ENCODE data around the gene ANKRD13D.
A peak's percentile ranks its signal among the peaks of the same experiment; 100 is the strongest.

The ANKRD13D gene

DNA sequence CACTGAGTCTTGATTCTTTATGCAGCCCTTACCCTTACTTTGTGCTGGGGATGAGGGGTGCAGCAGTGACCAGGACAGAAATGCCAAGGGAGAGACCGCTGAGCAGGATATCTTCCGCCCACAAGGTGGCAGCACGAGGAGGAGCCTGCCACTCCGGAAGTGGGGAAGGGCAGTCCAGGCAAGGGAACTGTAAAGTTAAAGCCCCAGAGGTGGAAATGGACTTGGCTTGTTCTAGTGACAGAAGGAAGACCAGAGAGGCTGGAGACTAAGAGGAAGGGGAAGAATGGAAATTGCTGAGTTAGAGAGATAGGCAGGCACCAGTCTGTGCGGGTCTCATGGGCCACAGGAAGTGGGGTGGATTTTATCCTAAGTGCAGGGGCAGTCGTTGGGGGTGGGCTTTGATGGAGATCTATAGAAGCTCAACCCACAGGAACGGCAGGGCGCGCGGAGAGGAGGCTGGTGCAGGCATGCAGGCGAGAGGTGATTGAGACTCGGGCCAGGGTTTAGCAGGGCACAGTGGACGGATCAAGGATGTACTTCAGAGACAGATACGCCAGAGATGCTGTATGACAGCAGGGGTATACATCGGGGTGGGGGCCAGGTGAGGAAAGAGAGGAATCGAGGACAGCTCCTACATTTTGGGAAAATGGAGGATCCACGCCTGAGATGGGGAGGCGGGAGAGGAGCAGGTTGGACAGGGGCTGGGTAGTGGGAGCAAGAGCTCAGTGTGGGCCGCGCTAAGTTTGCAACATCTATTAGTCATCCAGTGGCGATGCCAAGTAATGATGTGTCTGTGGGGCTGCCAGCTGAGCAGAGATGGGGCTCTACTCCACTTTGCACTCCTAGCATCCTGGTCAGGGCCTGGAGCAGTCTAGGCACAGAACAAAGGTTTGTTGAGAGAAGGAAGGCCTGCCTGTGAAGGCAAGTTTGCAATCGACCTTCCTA is 26.1 kb upstream of the ANKRD13D start:
- peak; percentile 85 for DNase-seq

DNA sequence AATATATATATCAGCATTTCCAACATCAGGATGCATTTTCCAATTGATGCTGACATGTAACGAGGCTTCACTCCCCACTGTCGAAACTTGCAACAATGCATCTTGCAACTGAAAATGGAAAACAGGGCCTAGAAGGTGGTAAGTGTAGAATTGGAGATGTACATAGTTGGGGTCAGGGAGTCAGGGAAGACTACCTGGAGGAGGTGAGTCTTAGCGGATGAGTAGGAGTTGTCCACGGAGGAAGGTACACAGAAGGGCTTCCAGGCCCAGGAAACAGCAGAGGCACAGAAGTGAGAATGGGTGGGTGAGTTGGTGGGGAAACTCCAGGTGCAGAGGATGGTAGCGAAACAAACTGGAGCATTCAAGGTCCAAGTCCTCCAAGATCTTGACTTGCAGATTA is 24.8 kb upstream of the ANKRD13D start:
- no peak for DNase-seq

DNA sequence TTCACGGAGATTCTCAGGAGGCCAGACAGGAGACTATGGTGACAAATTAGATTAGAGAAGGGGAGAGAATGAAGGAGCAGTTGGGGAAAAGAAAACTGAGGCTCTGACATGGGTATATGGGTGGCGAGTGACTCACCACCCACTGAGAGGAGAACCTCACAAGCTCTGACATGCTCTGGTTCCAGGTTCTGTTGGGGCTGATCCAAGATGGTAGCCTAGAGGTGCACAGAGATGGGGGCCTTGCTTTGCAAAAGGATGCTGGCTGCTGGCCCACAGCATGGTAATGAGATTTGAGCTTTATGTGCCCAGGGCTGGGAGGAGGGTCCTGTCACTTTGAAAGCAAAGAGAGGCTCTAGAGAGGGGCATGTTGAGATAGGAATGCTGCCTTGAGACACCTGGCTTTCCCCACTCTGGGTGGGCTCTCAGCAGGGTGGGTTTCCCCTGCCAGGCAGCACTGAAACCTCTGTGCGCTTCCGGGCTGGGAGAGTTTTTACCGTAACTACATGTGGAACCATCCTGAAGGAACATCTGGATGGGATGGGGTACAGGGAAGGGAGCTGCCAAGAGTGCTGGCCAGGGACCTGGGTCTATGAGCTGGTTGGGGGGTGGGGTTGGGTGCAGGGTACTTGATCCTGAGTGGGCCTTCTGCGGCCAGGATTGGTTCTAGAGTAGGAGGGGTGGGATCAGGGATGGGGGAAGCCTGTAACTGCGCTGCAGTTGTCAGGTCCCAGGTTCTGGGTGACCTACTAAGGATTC is 24.0 kb upstream of the ANKRD13D start:
- DNase-seq, result peak; percentile 53

DNA sequence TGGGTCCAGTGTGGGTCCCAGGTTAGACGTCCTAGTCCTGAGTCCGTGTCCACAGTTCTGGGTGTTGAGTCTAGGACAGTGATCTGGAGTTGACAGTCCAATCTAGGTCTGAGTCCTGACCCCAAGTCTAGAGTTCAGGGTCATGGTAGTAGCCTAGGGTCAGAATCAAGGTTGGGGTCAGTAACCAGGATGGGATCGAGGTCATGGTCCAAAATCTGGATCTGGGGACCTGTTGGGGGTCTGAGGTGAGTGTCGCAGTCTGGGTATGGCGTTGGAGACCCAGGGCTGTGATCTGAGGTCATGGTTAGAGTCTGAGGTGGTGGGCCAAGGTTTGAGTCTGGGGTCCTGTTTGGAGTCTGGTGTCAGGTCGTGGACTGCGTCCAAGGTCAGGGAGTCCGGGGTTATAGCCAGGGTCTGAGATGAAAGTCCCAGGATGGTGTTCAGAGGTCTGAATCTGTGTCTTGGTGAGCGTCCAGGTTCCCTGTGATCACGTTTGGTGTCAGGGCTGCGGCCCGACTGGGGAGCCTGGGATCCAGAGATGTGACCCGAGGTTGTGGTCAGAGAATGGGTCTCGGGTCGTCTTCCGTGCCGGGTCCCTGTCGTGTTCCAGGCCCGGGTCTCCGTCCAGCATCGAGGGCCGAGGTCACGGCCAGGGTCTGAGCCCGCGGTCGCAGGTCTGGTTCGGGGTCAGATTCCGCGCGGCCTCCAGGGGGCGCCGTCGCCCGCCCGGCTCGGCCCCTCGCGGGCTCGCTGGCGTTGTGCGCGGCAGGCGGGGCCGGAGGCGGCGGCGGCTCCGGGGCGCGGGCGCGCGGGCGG is 23.3 kb upstream of the ANKRD13D start:
- DNase-seq, result peak; percentile 81

DNA sequence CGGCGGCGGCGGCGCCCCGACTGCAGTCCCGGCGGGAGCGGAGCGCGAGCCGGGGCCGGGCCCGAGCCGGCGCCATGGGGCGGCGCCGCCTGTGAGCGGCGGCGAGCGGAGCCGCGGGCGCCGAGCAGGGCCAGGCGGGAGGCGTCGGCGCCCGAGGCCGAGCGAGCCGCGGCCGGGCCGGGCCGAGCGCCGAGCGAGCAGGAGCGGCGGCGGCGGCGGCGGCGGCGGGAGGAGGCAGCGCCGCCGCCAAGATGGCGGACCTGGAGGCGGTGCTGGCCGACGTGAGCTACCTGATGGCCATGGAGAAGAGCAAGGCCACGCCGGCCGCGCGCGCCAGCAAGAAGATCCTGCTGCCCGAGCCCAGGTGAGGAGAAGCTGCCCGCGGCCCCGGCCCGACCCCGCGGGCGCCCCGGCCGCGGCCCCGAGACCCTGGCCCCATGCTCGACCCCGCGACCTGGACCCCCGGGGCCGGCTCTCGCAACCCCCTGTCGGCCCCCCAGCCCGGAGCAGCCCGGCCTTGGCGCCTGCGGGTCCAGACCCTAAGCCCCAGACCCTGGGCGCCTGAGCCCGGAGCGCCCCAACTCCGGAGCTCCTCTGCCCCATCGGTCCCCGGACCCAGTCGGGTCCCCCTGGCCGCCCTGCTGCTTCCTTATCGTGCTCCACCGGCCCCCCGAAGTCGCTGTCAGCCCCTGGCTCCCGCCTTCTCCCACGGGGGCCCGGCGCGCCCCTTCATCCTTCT is 22.5 kb upstream of the ANKRD13D start, which contains the start of gene GRK2:
GRK2 (plus strand) TSS at position 25 of the 739 bp plus-strand sequence; CDS start at position 252, 227 bp downstream.
- DNase-seq, result peak; percentile 63

DNA sequence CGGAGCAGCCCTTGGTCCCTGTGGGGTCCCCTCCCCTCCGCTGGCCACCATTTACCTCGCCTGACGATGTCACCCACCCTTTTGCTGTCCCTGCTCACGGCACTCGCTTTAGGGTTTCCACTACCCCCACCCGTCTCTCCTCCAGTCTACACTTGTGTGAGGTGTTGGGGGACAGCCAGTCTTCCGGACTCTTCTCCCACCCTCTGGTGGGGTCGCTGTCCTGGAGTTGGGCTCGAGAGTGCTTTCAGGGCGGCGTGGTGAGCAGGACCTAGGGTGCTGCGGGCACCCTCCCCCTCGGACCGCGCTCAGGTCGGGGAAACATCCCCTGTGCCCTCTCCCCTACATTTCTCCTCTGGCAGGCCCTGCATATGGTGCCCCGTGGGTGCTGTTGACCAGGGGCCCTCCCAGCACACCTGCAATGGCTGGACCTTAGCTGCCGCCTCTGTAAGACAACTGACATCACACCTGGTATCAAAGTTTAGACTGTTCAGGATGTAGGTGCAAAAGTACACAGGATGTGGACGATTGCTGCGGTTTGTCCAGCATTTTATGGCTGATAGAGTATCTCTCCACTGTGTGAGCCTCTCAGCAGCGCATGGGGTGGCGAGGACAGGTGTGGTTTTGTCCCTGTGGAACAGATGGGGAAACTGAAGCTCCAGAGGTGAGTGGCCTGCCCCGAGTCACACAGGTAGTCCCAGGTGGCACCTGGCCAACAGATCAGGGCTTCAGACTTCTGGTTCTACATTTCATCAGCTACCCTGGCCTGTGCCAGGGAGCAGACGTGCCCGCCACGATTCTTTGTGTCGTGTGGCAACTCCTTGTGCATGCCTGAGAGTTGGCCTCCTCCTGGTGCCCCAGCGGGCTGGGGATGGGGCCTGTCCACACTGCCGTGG is 21.7 kb upstream of the ANKRD13D start:
- DNase-seq, result peak; percentile 45

DNA sequence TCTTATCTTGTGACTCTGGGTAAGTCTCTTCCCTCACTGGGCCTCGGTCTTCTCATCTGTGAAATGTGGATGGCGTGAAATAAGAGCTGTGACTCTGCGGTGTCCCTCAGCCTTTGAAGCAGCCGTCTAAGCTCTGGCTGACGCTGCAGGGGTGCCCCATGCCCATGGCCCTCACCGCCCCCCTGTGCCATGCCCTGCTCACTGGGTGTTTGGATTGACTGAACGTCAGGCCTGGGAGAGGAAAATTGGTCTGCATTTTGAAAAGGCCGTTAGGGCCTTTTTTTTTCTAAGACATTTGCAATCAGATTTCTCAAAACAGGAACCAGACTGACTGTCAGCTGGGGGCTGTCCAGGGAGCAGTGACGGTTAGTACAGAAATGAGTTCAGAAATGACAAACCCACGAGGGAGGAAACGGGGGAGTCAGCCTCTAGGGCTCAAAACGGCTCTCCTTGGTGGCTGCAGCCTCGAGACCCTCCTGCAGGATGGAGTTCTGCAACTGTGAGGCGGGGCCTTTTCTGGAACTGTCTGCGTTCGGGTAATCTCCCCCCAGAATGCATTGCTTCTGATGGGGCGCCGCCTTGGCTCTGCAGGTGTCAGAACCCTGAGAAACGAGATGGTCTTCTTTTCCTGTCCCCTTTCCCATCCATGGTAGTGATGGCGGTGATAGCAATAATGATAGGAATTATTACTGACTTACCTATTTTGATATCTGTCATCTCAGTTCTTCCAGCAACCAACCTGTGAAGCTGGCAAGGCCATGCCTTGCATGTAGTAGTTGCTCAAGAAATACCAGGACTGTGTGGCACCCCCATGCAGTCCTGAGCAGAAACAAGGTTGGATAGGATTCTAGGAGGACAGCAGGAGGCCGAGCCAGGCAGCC is 20.8 kb upstream of the ANKRD13D start:
- peak; percentile 81 for DNase-seq

DNA sequence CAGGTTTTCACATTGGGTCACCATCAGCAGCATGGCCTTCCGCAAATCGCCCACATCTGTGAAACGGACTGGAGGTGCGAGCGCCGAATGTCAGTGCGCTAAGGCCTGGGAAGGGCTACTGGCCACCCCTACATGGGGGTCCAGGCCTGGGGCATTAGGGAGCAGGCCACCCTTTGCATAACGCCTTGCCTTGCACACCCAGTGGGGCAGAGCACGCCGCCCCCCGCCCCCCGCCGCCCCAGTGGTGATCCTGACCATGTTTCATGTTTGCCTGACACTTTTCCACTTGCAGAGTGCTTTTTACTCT is 20.2 kb upstream of the ANKRD13D start:
- peak; percentile 12 for DNase-seq

DNA sequence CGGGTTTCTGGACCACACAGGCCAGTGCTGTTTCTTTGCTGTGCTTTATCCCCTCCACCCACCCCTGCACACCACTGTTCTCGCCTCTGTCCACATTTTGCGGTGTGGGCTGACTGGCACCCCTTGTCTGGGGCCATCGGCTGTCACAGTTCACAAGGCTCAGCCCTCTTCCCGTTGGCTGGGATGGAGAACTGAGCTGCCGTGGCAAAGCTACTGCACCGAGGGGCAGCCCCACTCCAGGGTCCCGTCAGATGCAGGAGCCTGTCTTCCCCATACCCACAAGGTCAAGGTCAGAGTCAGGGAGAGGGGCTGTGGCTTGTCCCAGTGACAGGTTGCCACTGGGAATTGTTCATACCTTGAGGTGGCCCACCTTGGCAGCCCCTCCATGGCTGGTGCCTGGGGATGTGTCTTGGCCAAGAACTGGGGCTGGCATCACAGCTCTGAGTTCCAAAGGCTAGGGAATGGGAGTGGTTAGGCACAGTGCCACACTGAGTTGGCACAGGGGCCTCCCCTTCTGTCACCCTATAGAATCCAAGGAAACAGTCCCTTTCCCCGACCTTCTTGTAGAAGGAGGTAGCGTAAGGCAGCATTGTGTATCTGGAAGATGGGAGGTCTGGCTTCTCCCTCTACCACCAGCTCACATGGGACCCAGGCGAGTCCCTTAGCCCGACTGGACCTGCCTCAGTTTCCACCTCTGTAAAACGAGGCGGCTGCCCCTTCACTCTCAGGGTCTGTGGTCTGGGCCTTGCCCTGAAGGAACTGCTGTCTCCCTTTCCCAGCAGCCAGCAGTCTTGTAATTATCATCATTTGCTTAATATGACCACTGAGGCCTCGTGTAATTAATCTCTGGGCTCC is 19.5 kb upstream of the ANKRD13D start:
- peak; percentile 37 for DNase-seq

DNA sequence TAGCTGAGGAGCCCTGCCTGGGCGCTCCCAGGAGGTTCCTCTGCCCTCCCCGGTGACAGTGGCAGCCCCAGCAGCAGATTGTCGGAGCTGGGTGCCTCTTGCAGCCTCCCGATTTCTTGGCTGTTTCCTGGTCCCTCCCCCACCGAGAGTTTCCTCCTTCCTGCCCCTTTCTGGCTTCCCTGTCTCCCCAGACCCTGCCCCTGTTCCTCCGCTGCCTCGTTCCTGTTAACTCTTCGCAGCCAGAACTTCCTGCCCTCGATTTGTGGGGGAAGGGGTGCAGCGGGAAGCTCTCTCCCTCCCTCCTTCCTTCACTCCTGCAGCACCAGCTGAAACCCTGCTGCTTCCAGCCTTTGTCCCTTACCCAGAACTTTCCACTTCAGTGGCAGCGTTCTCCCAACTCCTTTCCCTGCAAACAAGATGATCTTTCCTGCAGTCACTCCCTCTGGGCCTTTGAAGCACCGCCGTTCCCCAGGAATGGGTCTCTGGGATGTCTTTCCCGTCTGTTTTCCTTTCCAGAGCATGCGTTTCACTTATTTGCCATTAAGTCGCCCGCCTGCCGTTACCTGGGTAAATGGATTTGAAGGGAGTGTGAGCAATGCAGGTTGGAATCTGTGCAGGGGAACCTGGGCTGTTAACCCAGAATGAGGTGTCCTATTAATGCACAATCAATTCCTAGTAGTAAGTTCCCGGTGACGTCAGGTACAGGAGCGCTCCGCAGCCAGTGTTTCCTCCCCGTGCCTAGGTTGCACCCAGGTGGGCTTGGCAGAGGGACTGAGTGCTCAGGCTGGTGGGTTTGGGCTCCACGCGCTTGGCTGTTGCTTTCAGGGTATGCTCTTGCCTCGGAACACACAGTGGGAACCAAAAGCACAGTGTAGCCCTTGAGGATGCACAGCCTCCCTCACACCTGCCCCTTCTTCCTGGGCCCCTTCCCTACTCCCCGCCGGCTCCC is 18.6 kb upstream of the ANKRD13D start:
- peak; percentile 44 for DNase-seq

DNA sequence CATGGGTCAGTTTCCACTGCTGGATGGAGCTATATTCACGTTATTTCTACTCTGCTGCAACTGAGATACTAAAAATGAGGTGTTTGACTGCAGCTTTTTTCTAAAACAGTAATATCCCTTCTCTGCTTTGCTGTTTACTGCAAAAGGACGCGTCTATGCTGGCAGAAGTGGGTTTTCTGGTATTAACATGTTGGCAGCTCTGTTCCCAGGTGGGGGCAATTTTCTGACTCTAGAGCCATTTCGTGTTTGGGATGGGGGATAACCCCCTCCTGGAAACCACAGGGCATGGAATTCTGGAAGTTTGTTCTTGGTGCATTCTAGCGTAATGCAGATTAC is 17.9 kb upstream of the ANKRD13D start:
- DNase-seq, result no peak

DNA sequence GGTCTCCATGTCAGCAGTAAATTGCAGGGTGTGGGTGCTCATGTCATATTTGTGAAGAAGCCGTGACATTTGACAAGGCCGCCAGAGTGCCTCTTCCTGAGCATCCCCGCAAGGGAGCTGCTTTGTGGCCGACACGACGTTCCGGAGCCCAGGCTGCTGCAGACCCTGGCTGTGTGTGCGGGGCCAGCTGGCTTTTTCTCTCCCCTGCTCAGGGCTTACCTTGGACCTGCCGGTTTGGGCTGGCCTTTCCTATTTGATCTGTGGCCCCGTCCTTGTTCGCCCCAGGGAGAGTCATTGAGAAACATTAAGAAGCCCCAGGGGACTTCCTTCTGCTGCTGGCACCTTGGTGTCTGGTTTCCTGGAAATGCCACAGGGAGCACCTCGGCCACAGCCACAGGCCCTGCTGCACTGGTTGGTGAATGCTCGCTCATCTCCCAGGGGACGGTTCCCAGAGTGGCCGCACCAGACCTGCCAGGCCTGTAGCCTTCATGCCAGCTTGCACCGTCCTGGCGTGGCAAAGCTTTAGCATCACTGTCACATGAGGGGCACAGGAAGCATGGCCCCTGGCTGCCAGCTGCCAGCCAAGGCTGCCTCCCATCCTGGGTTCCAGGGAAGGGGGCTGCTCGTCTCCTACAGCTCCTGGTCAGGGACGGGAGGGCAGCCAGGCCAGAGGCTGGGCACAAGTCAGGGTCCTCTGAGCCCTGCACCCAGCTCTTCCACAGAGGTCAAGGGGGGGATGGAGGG is 17.4 kb upstream of the ANKRD13D start:
- peak; percentile 75 for DNase-seq

DNA sequence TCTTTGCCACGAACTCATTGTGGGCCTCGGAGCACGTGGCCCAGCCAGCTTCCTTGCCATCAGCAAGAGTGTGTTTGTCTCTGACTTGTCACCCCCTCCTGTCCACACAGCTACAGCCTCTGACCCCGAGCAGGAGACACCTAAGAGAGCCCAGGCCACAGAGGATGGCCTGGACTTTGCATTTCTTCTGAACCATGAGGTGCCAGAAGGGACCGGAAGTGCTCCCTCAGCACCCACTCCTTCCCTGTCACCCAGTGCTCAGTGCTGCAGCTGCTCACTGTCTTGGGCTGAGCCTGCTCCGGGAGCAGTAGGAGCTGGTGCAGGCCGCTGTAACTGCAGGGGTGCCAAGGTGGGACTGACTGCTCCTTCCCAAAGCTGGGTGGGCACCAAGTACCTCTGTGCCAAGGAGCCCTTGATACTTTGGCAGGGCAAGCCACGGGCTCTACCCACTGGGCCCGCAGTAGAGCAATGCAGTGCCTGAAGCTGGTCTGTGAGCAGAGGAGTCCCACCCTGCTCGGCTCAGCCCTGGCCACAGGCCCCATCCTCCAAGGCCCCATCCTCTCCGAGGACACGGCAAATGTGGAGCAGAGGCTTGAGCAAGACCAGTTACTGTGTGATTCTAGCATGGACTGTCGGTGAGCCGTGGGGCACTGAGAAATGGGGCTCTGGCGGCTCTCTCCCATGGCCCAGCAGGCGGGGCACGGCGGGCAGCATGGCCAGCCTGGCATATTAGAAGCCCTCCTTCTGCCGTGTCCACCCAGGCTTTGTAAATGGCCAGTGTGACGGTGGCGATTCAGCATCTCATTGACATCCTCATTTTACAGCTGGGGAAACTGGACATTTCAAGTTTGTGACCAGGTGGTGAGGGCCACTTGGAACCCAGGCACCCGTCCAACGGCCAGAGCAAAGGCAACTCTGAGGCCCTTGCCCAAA is 16.5 kb upstream of the ANKRD13D start:
- DNase-seq, result peak; percentile 71

DNA sequence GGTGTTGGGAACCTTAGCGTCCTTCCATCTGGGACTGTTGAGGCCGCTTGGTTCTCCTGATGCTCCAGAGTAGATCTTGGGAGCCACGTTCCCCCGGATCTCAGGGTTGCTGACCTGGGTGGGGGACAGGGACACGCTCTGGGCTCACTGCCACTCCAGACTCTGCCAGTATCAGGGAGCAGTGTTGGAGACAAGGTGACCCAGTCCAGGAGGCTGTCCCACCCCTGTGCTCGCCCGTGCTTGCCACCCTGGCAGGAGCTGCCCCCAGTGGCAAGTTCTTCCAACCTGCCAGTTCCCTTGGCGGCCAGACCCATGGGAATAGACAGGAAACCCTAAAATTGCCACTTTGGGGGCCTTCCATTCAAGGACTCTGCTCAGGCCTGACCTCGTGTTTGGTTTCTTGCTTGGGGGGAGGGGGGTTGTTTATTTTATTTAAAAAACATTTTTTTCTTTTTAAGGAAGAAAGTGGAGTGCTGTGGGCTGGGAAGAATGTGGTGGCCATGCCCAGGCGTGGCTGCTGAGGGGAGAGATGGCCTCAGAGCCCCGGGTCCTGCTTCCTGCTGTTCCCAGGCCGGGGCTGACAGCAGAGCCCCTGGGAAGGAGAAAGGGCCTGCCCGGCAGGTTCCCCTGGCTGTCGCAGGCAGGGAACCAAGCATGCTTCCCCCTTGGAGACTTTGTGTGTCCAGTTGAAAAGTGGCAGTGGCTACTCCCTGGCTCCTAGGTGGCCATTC is 15.7 kb upstream of the ANKRD13D start:
- DNase-seq, result no peak

DNA sequence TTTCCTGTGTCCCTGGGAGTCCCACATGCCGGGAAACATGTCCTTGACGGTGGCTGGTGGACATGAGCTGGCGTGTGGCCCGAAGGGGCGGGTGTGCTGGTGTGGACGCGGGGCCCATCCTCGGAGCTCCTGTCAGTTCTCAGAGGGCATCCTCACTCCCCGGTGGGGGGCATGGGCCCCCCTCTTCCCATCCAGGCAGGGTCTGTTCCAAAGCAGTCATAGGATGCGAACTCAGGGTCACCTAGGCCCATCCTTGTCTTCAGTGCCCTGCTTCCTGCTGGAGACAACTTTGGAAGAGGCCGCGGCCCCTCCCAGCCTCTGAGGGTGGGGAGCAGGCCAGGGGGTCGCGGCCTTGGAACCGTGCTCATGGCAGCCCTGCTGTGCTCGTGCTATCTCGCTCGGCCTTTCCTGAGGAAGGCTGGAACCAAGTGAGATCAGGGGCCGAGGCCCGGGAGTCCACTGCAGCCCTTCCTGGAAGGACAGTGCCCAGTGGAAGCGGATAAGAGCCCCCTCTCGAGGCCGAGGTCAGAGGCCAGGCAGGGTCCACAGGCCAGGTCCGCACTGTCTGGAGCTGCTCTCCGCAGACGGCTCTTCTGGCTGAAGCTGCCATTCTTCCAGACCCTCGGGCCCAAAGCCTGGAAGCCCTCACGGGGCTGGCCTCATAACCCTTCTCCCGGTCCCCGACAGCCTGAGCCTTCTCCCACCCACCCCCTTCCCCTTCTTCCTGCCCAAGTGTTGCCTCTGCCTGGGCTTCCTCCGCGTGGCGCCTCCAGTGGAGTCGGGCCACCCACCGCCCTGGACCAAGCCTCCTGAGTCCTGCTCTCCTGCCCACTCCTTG is 14.1 kb upstream of the ANKRD13D start:
- no peak for DNase-seq

Measured in stimulated activated CD4-positive, alpha-beta T cell treated with anti-CD3 and anti-CD28 coated beads, Interleukin-15, amount 100 ng/mL, for 24 hours (primary cell).